Activated CD4-positive, alpha-beta T cell treated with anti-CD3 and anti-CD28 coated beads, Interleukin-10, Interleukin-2, amounts not matched to agents 100 ng/mL and 50 ng/mL, durations not matched to agents 16 hours and 8 hours (primary cell): Measurements from ENCODE around the gene HS2ST1.
"Not testable (repeated sequence)": the region's sequence is repeated elsewhere in the genome, so short reads cannot be mapped to it uniquely, and the experiment has no call there.

Source experiments
- DNase-seq: peaks from one replicate; pipeline ENCODE4 v3.0.0-alpha.2; 2020

HS2ST1 gene

GRCh38 chr1:86975993-86976550 lies 61.6 kb downstream of the HS2ST1 start:
- no peak for DNase-seq

- no peak for DNase-seq
These were observed 62.2 kb downstream of the HS2ST1 start for GRCh38 chr1:86976664-86977063.

- DNase-seq = no peak
These were observed 67.2 kb downstream of the HS2ST1 start for GRCh38 chr1:86981482-86982213.

- DNase-seq = not testable (repeated sequence)
These were observed 69.2 kb downstream of the HS2ST1 start for GRCh38 chr1:86983677-86984076.

- DNase-seq = no peak
These were observed 73.0 kb downstream of the HS2ST1 start for GRCh38 chr1:86987446-86987845.

GRCh38 chr1:86988835-86989234 lies 74.4 kb downstream of the HS2ST1 start:
- no peak for DNase-seq

- not testable (repeated sequence) for DNase-seq
These were observed 75.3 kb downstream of the HS2ST1 start for GRCh38 chr1:86989690-86990089.

GRCh38 chr1:86990826-86991225 lies 76.4 kb downstream of the HS2ST1 start:
- no peak for DNase-seq

- no peak for DNase-seq
These were observed 77.2 kb downstream of the HS2ST1 start for GRCh38 chr1:86991549-86992186.

- no peak for DNase-seq
These were observed 78.4 kb downstream of the HS2ST1 start for GRCh38 chr1:86992861-86993260.

- DNase-seq = no peak
These were observed 79.0 kb downstream of the HS2ST1 start for GRCh38 chr1:86993269-86993985.

GRCh38 chr1:86994061-86994460 lies 79.6 kb downstream of the HS2ST1 start:
- no peak for DNase-seq

- DNase-seq = no peak
These were observed 83.1 kb downstream of the HS2ST1 start for GRCh38 chr1:86997538-86997937.

GRCh38 chr1:86998280-86998679 lies 83.8 kb downstream of the HS2ST1 start:
- no peak for DNase-seq

GRCh38 chr1:86998727-86999126 lies 84.3 kb downstream of the HS2ST1 start:
- no peak for DNase-seq

- no peak for DNase-seq
These were observed 86.0 kb downstream of the HS2ST1 start for GRCh38 chr1:87000460-87000859.

- no peak for DNase-seq
These were observed 90.4 kb downstream of the HS2ST1 start for GRCh38 chr1:87004857-87005256.

GRCh38 chr1:87007323-87007722 lies 92.9 kb downstream of the HS2ST1 start:
- no peak for DNase-seq

GRCh38 chr1:87013385-87013784 lies 99.0 kb downstream of the HS2ST1 start:
- DNase-seq = not testable (repeated sequence)

GRCh38 chr1:87017998-87018672 lies 103.7 kb downstream of the HS2ST1 start:
- no peak for DNase-seq

- no peak for DNase-seq
These were observed 108.9 kb downstream of the HS2ST1 start for GRCh38 chr1:87023326-87023725.

- no peak for DNase-seq
These were observed 110.6 kb downstream of the HS2ST1 start for GRCh38 chr1:87024936-87025540.

- DNase-seq = not testable (repeated sequence)
These were observed 113.1 kb downstream of the HS2ST1 start for GRCh38 chr1:87027561-87027960.
